Endodermal cell (in vitro differentiated cells): Measurements from ENCODE around the gene NLGN3. TPM values are rescaled to one million over a fixed set of nuclear protein-coding genes. Genes with fewer than 3 reads are reported as not detected.

Source experiments
- DNase-seq: peaks from one replicate; pipeline ENCODE4 v3.0.0-alpha.2; 2017
- H3K27ac ChIP-seq: 2 replicates; pipeline ENCODE4 v1.5.1; 2013; ENCODE audit warnings: mild to moderate bottlenecking, low read depth, low read length, moderate library complexity
- H3K27me3 ChIP-seq: 2 replicates; pipeline ENCODE4 v1.6.1; 2013; ENCODE audit warnings: mild to moderate bottlenecking, low read length, moderate library complexity; ENCODE audit not compliant: insufficient read depth, control insufficient read depth, poor library complexity, severe bottlenecking
- H3K36me3 ChIP-seq: 2 replicates; pipeline ENCODE4 v1.7.0; 2013; ENCODE audit warnings: mild to moderate bottlenecking, low read length, moderate library complexity; ENCODE audit not compliant: control insufficient read depth, insufficient read depth
- H3K4me1 ChIP-seq: one replicate; pipeline ENCODE4 v1.7.0; 2013; ENCODE audit warnings: low read length; ENCODE audit not compliant: control insufficient read depth, insufficient read depth
- H3K4me3 ChIP-seq: 2 replicates; pipeline ENCODE4 v1.5.1; 2013; ENCODE audit warnings: mild to moderate bottlenecking, low read length, moderate library complexity
- H3K9ac ChIP-seq: 2 replicates; pipeline ENCODE4 v1.6.1; 2013; ENCODE audit warnings: mild to moderate bottlenecking, low read length, moderate library complexity; ENCODE audit not compliant: poor library complexity, severe bottlenecking; ENCODE audit errors: extremely low read depth
- H3K9me3 ChIP-seq: 2 replicates; pipeline ENCODE4 v1.6.1; 2013; ENCODE audit warnings: mild to moderate bottlenecking, low read length, moderate library complexity; ENCODE audit not compliant: control insufficient read depth
- H3K27ac Mint-ChIP-seq: 2 replicates; pipeline ENCODE4 v1.8.0; 2020; ENCODE audit warnings: mixed read lengths
- H3K27me3 Mint-ChIP-seq: 2 replicates; pipeline ENCODE4 v1.8.0; 2021; ENCODE audit warnings: mild to moderate bottlenecking, mixed read lengths; ENCODE audit not compliant: insufficient read depth
- H3K36me3 Mint-ChIP-seq: 2 replicates; pipeline ENCODE4 v1.8.0; 2020; ENCODE audit warnings: low read depth, mixed read lengths
- H3K4me1 Mint-ChIP-seq: 2 replicates; pipeline ENCODE4 v1.8.0; 2020; ENCODE audit warnings: mixed read lengths
- H3K4me3 Mint-ChIP-seq: 2 replicates; pipeline ENCODE4 v1.8.0; 2020; ENCODE audit warnings: mild to moderate bottlenecking, moderate library complexity, mixed read lengths
- H3K9me3 Mint-ChIP-seq: 2 replicates; pipeline ENCODE4 v1.8.0; 2020; ENCODE audit warnings: mild to moderate bottlenecking, mixed read lengths
- WGBS, 2 experiments: methylation state at CpG; one replicate each; pipeline versions ENCODE4 v1.1.5 to v1.1.7; 2013; ENCODE audit warnings: missing lambda C conversion rate in 2 of 2, mixed read lengths in 1 of 2; ENCODE audit not compliant: insufficient coverage in 1 of 2, insufficient read length in 1 of 2; 5-methylcytosine and 5-hydroxymethylcytosine counted together
- total RNA-seq, 2 donors: library from RNA; stranded (reverse); fragmentation: NEBNext Ultra II Directional in 1 of 2; extraction: Animal tissue kit (Norgen Biotek cat#: 25700) in 1 of 2; gene quantifications; 2 replicates in 1 of 2; 3 replicates in 1 of 2; pipeline ENCODE4 v1.2.1, GENCODE V29; 2021
- TF ChIP-seq, protein P1 (sequence below): fragments of 200-600 bp; sonication (generic); conservative IDR thresholded peaks from 2 replicates; pipeline ENCODE4 v1.5.0; 2021; ENCODE audit warnings: antibody characterized with exemption, mild to moderate bottlenecking

NLGN3 gene
- total RNA-seq, 2 donors from 2014 or later, result 1.3 to 3.0 TPM

DNA sequence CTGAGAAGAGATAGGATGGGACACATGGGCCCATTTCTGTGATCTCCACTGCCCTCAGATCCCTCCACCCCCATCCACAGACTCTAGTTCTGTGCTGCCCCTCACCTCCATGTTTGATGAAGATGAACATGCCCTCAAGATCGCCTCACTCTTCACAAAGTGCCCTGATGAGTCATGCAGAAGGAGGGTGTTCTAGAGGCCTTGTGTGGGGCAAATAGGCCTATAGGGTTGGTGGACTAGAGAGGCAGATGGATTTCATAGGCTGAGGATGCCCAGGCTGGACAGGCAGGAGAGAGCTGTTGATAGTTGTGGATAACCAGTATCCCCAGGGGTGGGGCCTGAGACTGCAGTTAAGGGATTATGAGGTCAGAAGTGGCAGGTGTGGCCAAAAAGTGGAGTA is 38.2 kb upstream of the NLGN3 start, which contains the start of gene CXorf65:
Gene CXorf65 (minus strand): TSS at position 314 of the 400 bp plus-strand sequence. CDS start 184 bp downstream, at position 130.
- no peaks in the 10 kb centered on the region for H3K36me3 ChIP-seq

GRCh38 chrX:71107245-71107644 is 37.4 kb upstream of the NLGN3 start:
- 92 to 93% methylated on average over 2 to 4 of the region's 4 CpGs for WGBS, 2 experiments
- no peak overlapping the region for H3K9ac ChIP-seq
- no peak for DNase-seq
- H3K27me3 ChIP-seq, result no peaks in the 10 kb centered on the region
- peaks cover 76% of the 10 kb centered on the region for H3K9me3 Mint-ChIP-seq
- no peak overlapping the region for H3K4me3 Mint-ChIP-seq
- peaks cover 4% of the 10 kb centered on the region for H3K4me1 ChIP-seq
- no peaks in the 10 kb centered on the region for H3K36me3 ChIP-seq
- no peaks in the 10 kb centered on the region for H3K36me3 Mint-ChIP-seq
- peaks cover 32% of the 10 kb centered on the region for H3K27me3 Mint-ChIP-seq
- no peak overlapping the region for H3K27ac ChIP-seq
- H3K9me3 ChIP-seq, result no peaks in the 10 kb centered on the region
- no peak overlapping the region for H3K4me3 ChIP-seq
- H3K27ac Mint-ChIP-seq, result no peak overlapping the region
- peaks cover 18% of the 10 kb centered on the region for H3K4me1 Mint-ChIP-seq
- TF ChIP-seq, protein P1, sequence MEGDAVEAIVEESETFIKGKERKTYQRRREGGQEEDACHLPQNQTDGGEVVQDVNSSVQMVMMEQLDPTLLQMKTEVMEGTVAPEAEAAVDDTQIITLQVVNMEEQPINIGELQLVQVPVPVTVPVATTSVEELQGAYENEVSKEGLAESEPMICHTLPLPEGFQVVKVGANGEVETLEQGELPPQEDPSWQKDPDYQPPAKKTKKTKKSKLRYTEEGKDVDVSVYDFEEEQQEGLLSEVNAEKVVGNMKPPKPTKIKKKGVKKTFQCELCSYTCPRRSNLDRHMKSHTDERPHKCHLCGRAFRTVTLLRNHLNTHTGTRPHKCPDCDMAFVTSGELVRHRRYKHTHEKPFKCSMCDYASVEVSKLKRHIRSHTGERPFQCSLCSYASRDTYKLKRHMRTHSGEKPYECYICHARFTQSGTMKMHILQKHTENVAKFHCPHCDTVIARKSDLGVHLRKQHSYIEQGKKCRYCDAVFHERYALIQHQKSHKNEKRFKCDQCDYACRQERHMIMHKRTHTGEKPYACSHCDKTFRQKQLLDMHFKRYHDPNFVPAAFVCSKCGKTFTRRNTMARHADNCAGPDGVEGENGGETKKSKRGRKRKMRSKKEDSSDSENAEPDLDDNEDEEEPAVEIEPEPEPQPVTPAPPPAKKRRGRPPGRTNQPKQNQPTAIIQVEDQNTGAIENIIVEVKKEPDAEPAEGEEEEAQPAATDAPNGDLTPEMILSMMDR, result no peak

More for the DNA sequence above, 38.2 kb upstream of the NLGN3 start, which contains the start of gene CXorf65:
- Mint-ChIP-seq H3K36me3 (no peaks in the 10 kb centered on the region), H3K4me3 (no peak within 1 kb of the TSS), H3K4me1 (peaks cover 18% of the 10 kb centered on the region), H3K9me3 (peaks cover 73% of the 10 kb centered on the region), H3K27me3 (peaks cover 24% of the 10 kb centered on the region), H3K27ac (no peak within 1 kb of the TSS)
- peaks cover 7% of the 10 kb centered on the region for H3K4me1 ChIP-seq
- H3K27ac ChIP-seq, result no peak within 1 kb of the TSS
- H3K9ac ChIP-seq, result no peak within 1 kb of the TSS
- H3K27me3 ChIP-seq, result no peaks in the 10 kb centered on the region
- H3K4me3 ChIP-seq, result no peak within 1 kb of the TSS
- H3K9me3 ChIP-seq, result no peaks in the 10 kb centered on the region
- 92% methylated on average over 1 of the region's 1 CpG; no CpG with 5 or more reads in 1 of the 2 experiments for WGBS, 2 experiments
- TF ChIP-seq, protein P1, result no peak
- DNase-seq, result no peak

DNA sequence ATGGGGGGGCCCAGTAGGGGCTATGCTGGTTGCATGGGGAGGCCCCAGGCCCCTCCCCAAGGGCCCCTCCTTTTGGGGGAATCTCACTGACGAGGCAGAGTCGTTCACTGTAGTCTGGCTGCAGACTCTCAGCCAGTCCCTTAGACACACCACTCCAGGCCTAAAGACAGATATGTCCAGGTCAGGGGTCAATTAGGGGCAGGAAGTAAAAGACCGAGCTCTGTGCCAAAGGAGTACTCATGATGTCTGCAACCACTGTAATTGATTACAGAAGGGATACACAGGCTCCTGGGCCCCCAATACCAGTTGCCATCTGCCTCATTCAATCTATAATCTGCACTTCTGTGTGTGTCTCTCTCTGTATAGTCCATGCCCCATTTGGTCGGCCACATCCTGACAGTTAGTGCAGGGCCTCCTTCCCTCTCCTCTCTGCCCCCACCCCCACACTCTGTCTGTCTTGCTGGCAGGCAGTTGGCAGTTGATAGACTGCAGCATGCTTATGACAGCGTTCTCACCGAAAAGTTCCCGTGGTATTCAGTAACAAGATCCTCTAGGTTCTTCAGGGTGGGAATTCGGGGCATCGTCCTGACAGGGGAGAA is 36.8 kb upstream of the NLGN3 start:
- Mint-ChIP-seq H3K27ac (no peak overlapping the region), H3K4me1 (peaks cover 11% of the 10 kb centered on the region), H3K9me3 (peaks cover 76% of the 10 kb centered on the region), H3K4me3 (no peak overlapping the region), H3K36me3 (no peaks in the 10 kb centered on the region), H3K27me3 (peaks cover 38% of the 10 kb centered on the region)
- Histone ChIP-seq H3K9ac (no peak overlapping the region), H3K9me3 (no peaks in the 10 kb centered on the region), H3K4me3 (no peak overlapping the region), H3K4me1 (peaks cover 4% of the 10 kb centered on the region), H3K27me3 (no peaks in the 10 kb centered on the region), H3K27ac (no peak overlapping the region), H3K36me3 (no peaks in the 10 kb centered on the region)
- WGBS, 2 experiments, result 65 to 78% methylated on average over 2 to 9 of the region's 9 CpGs
- DNase-seq, result no peak
- TF ChIP-seq, protein P1, result no peak
